Spleen (tissue), 7 donors: Measurements from ENCODE around the gene SLC2A3.

ENCODE experiments used
- POLR2A ChIP-seq, 3 donors: fragments of 450-650 bp; IDR thresholded peaks; one replicate each; pipeline ENCODE4 v1.5.1; 2017; ENCODE audit warnings: antibody characterized with exemption in 3 of 3, mild to moderate bottlenecking in 1 of 3
- TF ChIP-seq, protein P1 (sequence below), 11 experiments: fragments of 200-600 bp in 7 of 11; fragments of 450-650 bp in 4 of 11; sonication (generic) in 4 of 11; IDR thresholded peaks in 8 of 11; conservative IDR thresholded peaks in 3 of 11; 1 replicate in 7 of 11; 2 replicates in 4 of 11; pipeline versions ENCODE4 v1.4.0 to v1.8.0; 2016 to 2021; ENCODE audit warnings: antibody characterized with exemption in 11 of 11, inconsistent platforms in 4 of 11, mild to moderate bottlenecking in 1 of 11
- donor health status: DM: no; HTN: no; CAD: no; lungs with moderate emphysema.
- donor health status: DM: no; HTN: no; CAD: no.
- donor health status: DM: no; HTN: no; CAD: no.

DNA sequence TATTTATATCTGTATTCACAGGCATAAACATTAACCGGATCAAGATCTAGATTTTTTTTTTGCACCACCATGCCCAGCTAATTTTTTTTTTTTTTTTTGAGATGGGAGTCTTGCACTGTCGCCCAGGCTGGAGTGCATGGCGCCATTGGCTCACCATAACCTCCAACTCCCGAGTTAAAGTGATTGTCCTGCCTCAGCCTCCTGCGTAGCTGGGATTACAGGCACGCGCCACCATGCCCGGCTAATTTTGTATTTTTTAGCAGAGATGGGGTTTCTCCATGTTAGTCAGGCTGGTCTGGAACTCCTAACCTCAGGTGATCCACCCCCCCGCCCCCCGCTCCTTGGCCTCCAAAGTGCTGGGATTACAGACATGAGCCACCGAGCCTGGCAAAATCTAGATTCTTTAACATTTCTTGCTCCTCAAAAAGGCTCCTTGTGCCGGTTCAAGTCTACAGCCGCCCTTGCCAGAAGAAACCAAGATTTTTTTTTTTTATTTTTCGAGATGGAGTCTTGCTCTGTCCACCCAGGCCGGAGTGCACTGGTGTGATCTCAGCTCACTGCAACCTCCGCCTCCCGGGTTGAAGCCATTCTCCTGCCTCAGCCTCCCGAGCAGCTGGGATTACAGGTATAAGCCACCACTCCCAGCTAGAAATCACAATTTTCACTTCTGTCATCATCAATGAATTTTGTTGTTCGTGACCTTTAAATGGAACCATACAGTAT, 36.9 kb upstream of the SLC2A3 start:
- TF ChIP-seq, protein P1, sequence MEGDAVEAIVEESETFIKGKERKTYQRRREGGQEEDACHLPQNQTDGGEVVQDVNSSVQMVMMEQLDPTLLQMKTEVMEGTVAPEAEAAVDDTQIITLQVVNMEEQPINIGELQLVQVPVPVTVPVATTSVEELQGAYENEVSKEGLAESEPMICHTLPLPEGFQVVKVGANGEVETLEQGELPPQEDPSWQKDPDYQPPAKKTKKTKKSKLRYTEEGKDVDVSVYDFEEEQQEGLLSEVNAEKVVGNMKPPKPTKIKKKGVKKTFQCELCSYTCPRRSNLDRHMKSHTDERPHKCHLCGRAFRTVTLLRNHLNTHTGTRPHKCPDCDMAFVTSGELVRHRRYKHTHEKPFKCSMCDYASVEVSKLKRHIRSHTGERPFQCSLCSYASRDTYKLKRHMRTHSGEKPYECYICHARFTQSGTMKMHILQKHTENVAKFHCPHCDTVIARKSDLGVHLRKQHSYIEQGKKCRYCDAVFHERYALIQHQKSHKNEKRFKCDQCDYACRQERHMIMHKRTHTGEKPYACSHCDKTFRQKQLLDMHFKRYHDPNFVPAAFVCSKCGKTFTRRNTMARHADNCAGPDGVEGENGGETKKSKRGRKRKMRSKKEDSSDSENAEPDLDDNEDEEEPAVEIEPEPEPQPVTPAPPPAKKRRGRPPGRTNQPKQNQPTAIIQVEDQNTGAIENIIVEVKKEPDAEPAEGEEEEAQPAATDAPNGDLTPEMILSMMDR (IDR thresholded peaks at IDR 0.05 in 8 of 11, conservative IDR thresholded peaks at IDR 0.05 in 3 of 11), result no peak
- TF ChIP-seq POLR2A (IDR thresholded peaks at IDR 0.05), result no peak
